Left renal pelvis (tissue), 4 donors: Measurements from ENCODE around the gene LTBP3. TPM values are rescaled to one million over a fixed set of nuclear protein-coding genes. Genes with fewer than 3 reads are reported as not detected.
"Not testable (repeated sequence)": the region's sequence is repeated elsewhere in the genome, so short reads cannot be mapped to it uniquely, and the experiment has no call there.

ENCODE experiments used
- DNase-seq, 4 donors: peaks; one replicate each; pipeline ENCODE4 v3.0.0-alpha.2; 2013; ENCODE audit warnings: low read depth in 4 of 4, low spot score in 3 of 4
- polyA plus RNA-seq, 4 donors: library from polyadenylated mRNA; unstranded; fragments of 120-200 nt; gene quantifications; one replicate each; pipeline ENCODE4 v1.2.1, GENCODE V29; 2013; ENCODE audit not compliant: insufficient read length in 4 of 4

LTBP3 gene
- polyA plus RNA-seq, 4 donors, result 115 to 360 (median 154) TPM

DNA sequence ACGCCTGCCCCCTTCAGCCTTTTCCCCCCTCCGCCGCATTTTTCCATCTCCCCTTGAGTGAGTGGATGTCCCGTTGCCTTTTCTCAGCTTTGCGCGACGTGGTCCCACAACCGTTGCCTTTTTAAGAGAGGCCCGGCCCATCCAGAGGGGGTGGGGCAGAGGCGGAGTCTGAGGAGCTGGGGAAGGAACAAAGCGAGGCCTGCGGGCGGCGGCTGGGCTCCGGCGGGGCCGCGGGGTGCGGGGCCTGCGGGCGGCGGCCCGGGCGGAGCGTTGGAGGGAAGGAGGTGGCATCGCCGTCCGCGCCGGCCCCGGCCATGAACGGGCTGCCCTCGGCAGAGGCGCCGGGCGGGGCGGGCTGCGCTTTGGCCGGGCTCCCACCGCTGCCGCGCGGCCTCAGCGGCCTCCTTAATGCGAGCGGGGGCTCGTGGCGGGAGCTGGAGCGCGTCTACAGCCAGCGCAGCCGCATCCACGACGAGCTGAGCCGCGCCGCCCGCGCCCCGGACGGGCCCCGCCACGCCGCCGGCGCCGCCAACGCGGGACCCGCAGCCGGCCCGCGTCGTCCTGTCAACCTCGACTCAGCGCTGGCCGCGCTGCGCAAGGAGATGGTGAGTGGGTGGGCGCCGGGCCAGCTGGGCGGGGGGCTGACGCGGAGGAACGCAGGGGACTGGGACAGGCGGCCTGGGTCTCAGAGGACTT lies 14.3 kb upstream of the LTBP3 start, which contains the start of gene FAM89B:
Gene FAM89B (plus strand): TSS at position 183 of the 696 bp plus-strand sequence. CDS start 132 bp downstream, at position 315.
- peak in 3 of 4 donors; percentile 70 to 87 (median 77) for DNase-seq

- no peak for DNase-seq
Observed at GRCh38 chr11:65571940-65572339, 13.8 kb upstream of the LTBP3 start.

GRCh38 chr11:65571420-65571819 lies 13.3 kb upstream of the LTBP3 start:
- DNase-seq, result no peak

DNA sequence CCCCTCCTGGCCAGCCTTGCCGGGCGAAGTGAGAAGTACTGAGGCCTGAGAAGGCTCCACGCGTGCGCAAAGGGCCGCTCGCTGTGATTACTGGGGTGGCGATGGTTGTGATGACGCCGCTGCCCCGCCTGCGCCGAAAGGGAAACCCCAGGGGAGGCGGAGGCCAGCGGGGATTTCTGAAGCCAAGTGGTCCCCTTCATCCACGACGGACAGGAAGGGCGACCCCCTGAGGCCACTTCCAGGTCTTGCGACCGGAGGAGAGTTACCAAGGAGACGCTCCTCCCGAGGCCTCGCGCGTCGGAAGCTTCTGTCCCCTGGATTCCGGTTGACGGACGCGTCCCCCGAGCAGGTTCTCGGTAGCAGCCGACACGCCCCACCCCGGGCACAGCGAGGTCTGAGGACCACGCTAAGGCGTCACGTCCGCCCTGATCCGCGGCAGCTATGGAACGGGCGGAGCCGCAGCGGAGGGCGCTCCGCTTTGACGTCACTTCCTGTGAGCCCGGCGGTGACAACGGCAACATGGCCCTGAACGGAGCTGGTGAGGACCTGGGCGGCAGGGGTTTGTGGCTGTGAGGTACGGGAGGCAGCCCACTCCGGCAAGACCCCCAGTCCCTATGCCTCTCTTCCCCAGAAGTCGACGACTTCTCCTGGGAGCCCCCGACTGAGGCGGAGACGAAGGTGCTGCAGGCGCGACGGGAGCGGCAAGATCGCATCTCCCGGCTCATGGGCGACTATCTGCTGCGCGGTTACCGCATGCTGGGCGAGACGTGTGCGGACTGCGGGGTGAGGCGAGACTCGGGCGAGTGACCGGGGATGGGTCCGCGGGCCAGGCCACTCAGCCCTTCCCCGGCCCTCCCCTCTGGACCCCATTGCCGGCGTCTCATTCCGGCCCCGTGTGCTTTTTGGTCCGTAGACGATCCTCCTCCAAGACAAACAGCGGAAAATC lies 12.1 kb upstream of the LTBP3 start, which contains the start of gene ZNRD2:
Gene ZNRD2 (plus strand): TSS at position 505 of the 946 bp plus-strand sequence. CDS start 15 bp downstream, at position 520.
- DNase-seq, result peak; percentile 88 to 96 (median 93)

DNA sequence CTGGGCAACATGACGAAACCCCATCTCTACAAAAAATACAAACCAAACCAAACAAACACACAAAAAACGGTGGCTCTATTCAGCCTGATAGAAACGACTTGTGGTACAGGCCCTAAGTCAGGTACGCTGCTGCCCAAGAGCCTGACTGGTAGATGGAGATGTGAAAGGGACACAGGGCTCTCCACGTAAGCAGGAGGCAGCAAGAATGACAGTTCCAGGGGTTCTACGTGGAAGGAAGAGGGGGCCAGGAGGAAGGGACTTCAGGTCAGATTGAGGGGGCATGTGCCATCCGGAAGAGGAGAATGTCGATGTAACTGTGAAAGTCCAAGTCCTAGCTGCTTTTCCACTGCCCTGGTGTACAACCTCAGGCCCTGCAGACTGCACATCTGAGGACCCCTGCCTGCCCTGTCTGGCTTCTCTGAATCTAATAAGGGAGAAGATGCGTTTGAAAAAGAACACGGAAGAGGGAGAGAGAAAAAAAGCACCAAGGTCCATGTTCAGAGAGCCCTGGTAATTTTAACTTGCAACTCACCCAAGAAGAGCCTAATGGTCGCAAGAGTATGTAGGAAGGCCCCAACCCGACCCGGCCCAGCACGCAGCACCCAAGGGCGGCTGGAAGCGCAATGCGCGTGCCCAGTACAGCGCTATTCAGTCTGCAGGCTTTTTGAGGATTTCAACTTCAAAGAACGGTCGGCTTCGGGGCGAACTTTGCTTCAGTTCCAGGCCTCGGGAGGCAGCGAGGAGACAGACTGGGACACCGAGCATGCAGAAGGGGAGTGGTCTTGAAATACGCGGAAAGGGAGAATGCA lies 11.2 kb upstream of the LTBP3 start:
- DNase-seq, result no peak

- no peak for DNase-seq
Observed at GRCh38 chr11:65565624-65566453, 7.7 kb upstream of the LTBP3 start.

- not testable (repeated sequence) for DNase-seq
Observed at GRCh38 chr11:65564879-65565559, 6.9 kb upstream of the LTBP3 start.

GRCh38 chr11:65563601-65564000 lies 5.4 kb upstream of the LTBP3 start:
- DNase-seq, result no peak

- no peak for DNase-seq
Observed at GRCh38 chr11:65562788-65563187, 4.6 kb upstream of the LTBP3 start.

GRCh38 chr11:65562020-65562419 lies 3.9 kb upstream of the LTBP3 start:
- no peak for DNase-seq

GRCh38 chr11:65560555-65561418 lies 2.6 kb upstream of the LTBP3 start:
- no peak for DNase-seq

GRCh38 chr11:65559951-65560537 lies 1.9 kb upstream of the LTBP3 start:
- DNase-seq, result no peak

DNA sequence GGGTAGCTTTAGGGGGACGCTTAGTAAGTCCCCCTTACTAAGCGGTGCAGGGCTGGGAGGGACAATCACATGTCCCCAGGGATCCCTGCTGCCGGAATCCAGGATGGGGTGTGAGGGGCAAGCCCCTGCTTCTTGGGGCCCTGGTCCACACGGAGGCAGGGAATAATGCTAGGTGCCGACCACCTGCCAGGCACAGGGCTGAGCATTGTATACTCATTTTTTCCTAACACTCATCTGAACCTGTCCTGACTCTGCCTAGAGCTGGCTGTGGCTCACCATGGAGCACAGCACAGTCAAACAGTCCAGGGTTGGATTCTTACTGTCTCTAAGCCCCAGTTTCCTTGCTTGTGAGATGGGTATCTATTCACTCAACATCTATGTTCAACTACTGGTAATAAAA lies 1.4 kb upstream of the LTBP3 start:
- DNase-seq, result no peak

- no peak for DNase-seq
Observed at GRCh38 chr11:65558930-65559509, 861 bp upstream of the LTBP3 start.

- no peak for DNase-seq
Observed at GRCh38 chr11:65557280-65558001, 718 bp downstream of the LTBP3 start.

DNA sequence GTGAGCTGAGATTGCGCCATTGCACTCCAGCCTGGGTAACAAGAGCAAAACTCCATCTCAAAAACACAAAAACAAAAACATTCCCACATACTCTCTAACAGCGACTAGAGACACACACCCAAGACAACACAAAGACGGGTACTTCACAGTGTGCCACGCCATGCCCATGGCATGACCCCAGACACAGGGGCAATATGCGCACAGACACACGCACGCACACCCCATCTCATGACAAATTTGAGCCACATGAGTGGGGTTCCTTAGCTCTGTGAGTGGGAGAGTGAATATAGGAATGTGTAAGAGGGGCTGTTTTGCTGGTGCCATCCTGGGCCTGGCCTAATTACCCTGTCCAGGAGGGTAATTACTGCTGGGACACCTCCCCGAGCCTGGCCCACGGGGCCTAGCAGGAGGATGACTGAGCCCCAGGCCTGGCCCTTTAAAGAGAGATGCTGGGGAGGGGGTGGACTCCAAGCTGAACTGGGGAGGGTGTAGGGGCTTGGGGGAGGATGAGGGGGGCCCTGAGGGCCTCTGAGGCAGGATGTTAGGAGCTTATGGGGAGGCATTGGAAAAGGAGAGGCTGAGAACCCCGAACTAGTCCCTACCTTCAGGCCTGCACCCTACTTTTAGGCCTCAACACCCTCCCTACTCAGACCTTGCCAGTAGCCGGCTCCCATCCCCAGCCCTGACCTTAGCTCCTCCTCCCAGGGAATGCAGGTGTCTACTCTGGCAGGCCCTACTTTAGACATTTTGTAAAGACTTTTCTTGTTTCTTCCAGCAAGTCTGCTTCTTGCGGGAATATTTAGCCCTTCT lies 1.5 kb downstream of the LTBP3 start:
- DNase-seq, result no peak
